Measurements from ENCODE around the gene ZDHHC3.

ZDHHC3 gene

GRCh38 chr3:45002720-45003119, 26.7 kb upstream of the ZDHHC3 start:
- Histone ChIP-seq H3K36me3 (ENCODE audit: insufficient read depth, low read length) (peaks cover 79% of the 10 kb centered on the region), H3F3A (ENCODE audit: low read depth) (no peaks in the 10 kb centered on the region), H3K79me2 (ENCODE audit: insufficient read depth, low read length) (no peaks in the 10 kb centered on the region), H3K4me3 (ENCODE audit: low read length, poor library complexity, severe bottlenecking) (no peak overlapping the region), H3K9me2 (replicated peaks; ENCODE audit: low read depth, low read length) (no peaks in the 10 kb centered on the region), H3K9me3 (ENCODE audit: insufficient read depth, low read depth, low read length) (no peaks in the 10 kb centered on the region), H2AFZ (ENCODE audit: low read length) (no peak overlapping the region), H3K4me1 (ENCODE audit: insufficient read depth, low read length, poor library complexity, severe bottlenecking) (peaks cover 4% of the 10 kb centered on the region), H3K27me3 (ENCODE audit: insufficient read depth, low read length, poor library complexity, severe bottlenecking) (no peaks in the 10 kb centered on the region), H3K9ac (ENCODE audit: low read depth, low read length, poor library complexity, severe bottlenecking) (no peak overlapping the region), H4K20me1 (ENCODE audit: insufficient read depth, low read length, poor library complexity, severe bottlenecking) (no peaks in the 10 kb centered on the region), H3K4me2 (ENCODE audit: low read depth, low read length, poor library complexity, severe bottlenecking) (no peak overlapping the region)
- no peak for TF ChIP-seq EZH2phosphoT487 (IDR thresholded peaks at IDR 0.05; ENCODE audit: borderline replicate concordance)
- TF ChIP-seq CTCF (conservative IDR thresholded peaks at IDR 0.05; ENCODE audit: low read length), result no peak

- H4K20me1 ChIP-seq (ENCODE audit: insufficient read depth, low read length, poor library complexity, severe bottlenecking), result no peaks in the 10 kb centered on the region
Observed at GRCh38 chr3:45002139-45002660, 26.2 kb upstream of the ZDHHC3 start.

GRCh38 chr3:45001738-45002137, 25.8 kb upstream of the ZDHHC3 start:
- Histone ChIP-seq H3K4me1 (ENCODE audit: insufficient read depth, low read length, poor library complexity, severe bottlenecking) (peaks cover 4% of the 10 kb centered on the region), H3K4me2 (ENCODE audit: low read depth, low read length, poor library complexity, severe bottlenecking) (no peak overlapping the region), H3F3A (ENCODE audit: low read depth) (no peaks in the 10 kb centered on the region), H3K79me2 (ENCODE audit: insufficient read depth, low read length) (no peaks in the 10 kb centered on the region), H3K36me3 (ENCODE audit: insufficient read depth, low read length) (peaks cover 79% of the 10 kb centered on the region), H2AFZ (ENCODE audit: low read length) (no peak overlapping the region), H3K27me3 (ENCODE audit: insufficient read depth, low read length, poor library complexity, severe bottlenecking) (no peaks in the 10 kb centered on the region), H3K9me3 (ENCODE audit: insufficient read depth, low read depth, low read length) (no peaks in the 10 kb centered on the region), H4K20me1 (ENCODE audit: insufficient read depth, low read length, poor library complexity, severe bottlenecking) (no peaks in the 10 kb centered on the region), H3K9ac (ENCODE audit: low read depth, low read length, poor library complexity, severe bottlenecking) (no peak overlapping the region), H3K4me3 (ENCODE audit: low read length, poor library complexity, severe bottlenecking) (no peak overlapping the region), H3K9me2 (replicated peaks; ENCODE audit: low read depth, low read length) (no peaks in the 10 kb centered on the region)
- TF ChIP-seq EZH2phosphoT487 (IDR thresholded peaks at IDR 0.05; ENCODE audit: borderline replicate concordance) (no peak), CTCF (conservative IDR thresholded peaks at IDR 0.05; ENCODE audit: low read length) (no peak)

More at GRCh38 chr3:45002139-45002660, 26.2 kb upstream of the ZDHHC3 start:
- H3K27me3 ChIP-seq (ENCODE audit: insufficient read depth, low read length, poor library complexity, severe bottlenecking), result no peaks in the 10 kb centered on the region
- peaks cover 4% of the 10 kb centered on the region for H3K4me1 ChIP-seq (ENCODE audit: insufficient read depth, low read length, poor library complexity, severe bottlenecking)
- H2AFZ ChIP-seq (ENCODE audit: low read length), result no peak overlapping the region
- H3K9me2 ChIP-seq (replicated peaks; ENCODE audit: low read depth, low read length), result no peaks in the 10 kb centered on the region
- peaks cover 78% of the 10 kb centered on the region for H3K36me3 ChIP-seq (ENCODE audit: insufficient read depth, low read length)
- no peaks in the 10 kb centered on the region for H3K79me2 ChIP-seq (ENCODE audit: insufficient read depth, low read length)
- H3F3A ChIP-seq (ENCODE audit: low read depth), result no peaks in the 10 kb centered on the region
- H3K9me3 ChIP-seq (ENCODE audit: insufficient read depth, low read depth, low read length), result no peaks in the 10 kb centered on the region
- H3K4me2 ChIP-seq (ENCODE audit: low read depth, low read length, poor library complexity, severe bottlenecking), result no peak overlapping the region
- no peak for TF ChIP-seq EZH2phosphoT487 (IDR thresholded peaks at IDR 0.05; ENCODE audit: borderline replicate concordance)
- TF ChIP-seq CTCF (conservative IDR thresholded peaks at IDR 0.05; ENCODE audit: low read length), result no peak
- no peak overlapping the region for H3K4me3 ChIP-seq (ENCODE audit: low read length, poor library complexity, severe bottlenecking)
- no peak overlapping the region for H3K9ac ChIP-seq (ENCODE audit: low read depth, low read length, poor library complexity, severe bottlenecking)

Measured in Loucy (cell line).